Kidney epithelial cell (primary cell): ENCODE measurements around the gene SEMA5A. TPM values are rescaled to one million over a fixed set of nuclear protein-coding genes. Genes with fewer than 3 reads are reported as not detected.

Source experiments
- DNase-seq: peaks from one replicate; pipeline ENCODE4 v3.0.0-alpha.2; 2010; ENCODE audit warnings: low read depth
- H3K27me3 ChIP-seq: 2 replicates; pipeline ENCODE4 v1.6.0; 2011; ENCODE audit warnings: low read length; ENCODE audit not compliant: control insufficient read depth, insufficient read depth
- H3K36me3 ChIP-seq: 2 replicates; pipeline ENCODE4 v1.5.1; 2011; ENCODE audit warnings: low read length; ENCODE audit not compliant: control insufficient read depth, insufficient read depth
- H3K4me3 ChIP-seq: 2 replicates; pipeline ENCODE4 v1.5.1; 2011; ENCODE audit warnings: low read depth, mild to moderate bottlenecking, control low read depth, low read length
- total RNA-seq: library from RNA; depleted of rRNA; stranded (reverse); fragments of >200 nt; gene quantifications from 2 replicates; pipeline ENCODE4 v1.2.3, GENCODE V29; 2015
- TF ChIP-seq, protein P1 (sequence below): IDR thresholded peaks from 2 replicates; pipeline ENCODE4 v1.5.1; 2011; ENCODE audit warnings: mild to moderate bottlenecking, moderate library complexity, low read length, control low read depth, inconsistent platforms; ENCODE audit not compliant: insufficient read depth, poor library complexity, severe bottlenecking

SEMA5A gene
- total RNA-seq, 1 donor from 2014 or later, result 4.7 TPM

DNA sequence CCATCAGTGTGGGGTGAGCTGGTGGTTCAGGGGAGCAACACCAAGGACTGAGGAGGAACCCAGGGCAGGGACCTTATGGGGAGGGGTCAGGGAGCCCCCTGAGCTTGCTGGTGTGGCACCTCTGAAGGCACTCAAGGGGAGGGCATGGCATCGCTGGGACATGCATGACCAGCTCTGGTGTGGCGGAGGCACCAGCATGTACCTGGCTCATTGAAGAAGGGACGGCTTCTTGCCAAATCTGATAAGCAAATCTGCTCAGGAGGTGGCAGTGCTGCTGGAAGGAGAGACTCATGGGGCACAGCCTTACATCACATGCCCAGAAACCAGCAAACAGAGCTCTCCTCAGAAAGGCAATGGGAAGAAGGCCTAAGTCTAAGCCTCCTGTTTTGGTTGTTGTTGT, 421.8 kb downstream of the SEMA5A start:
- Histone ChIP-seq H3K36me3 (no peaks in the 10 kb centered on the region), H3K27me3 (no peaks in the 10 kb centered on the region), H3K4me3 (no peak overlapping the region)
- DNase-seq, result no peak
- TF ChIP-seq, protein P1, sequence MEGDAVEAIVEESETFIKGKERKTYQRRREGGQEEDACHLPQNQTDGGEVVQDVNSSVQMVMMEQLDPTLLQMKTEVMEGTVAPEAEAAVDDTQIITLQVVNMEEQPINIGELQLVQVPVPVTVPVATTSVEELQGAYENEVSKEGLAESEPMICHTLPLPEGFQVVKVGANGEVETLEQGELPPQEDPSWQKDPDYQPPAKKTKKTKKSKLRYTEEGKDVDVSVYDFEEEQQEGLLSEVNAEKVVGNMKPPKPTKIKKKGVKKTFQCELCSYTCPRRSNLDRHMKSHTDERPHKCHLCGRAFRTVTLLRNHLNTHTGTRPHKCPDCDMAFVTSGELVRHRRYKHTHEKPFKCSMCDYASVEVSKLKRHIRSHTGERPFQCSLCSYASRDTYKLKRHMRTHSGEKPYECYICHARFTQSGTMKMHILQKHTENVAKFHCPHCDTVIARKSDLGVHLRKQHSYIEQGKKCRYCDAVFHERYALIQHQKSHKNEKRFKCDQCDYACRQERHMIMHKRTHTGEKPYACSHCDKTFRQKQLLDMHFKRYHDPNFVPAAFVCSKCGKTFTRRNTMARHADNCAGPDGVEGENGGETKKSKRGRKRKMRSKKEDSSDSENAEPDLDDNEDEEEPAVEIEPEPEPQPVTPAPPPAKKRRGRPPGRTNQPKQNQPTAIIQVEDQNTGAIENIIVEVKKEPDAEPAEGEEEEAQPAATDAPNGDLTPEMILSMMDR, result no peak

DNA sequence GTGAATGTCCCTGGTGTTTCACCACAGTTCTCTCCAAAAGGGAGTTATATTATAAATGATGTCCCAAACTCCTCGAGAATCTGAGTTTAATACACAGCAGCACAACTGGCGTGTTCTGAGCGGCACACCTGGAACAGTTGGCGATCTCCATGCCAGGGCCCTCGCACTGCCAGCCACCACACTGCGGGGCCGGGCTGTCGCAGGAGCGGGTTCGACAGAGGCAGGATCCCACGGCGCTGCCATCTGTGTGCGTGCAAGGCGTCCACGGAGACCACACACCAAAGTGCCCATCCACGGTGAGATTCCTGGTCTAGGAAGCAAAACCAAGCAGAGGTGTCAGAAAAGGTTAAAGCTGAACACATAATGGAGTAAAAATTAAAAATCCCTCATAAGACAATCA, 423.3 kb downstream of the SEMA5A start:
- TF ChIP-seq, protein P1, result no peak
- no peak overlapping the region for H3K4me3 ChIP-seq
- no peaks in the 10 kb centered on the region for H3K36me3 ChIP-seq
- DNase-seq, result no peak
- no peaks in the 10 kb centered on the region for H3K27me3 ChIP-seq

DNA sequence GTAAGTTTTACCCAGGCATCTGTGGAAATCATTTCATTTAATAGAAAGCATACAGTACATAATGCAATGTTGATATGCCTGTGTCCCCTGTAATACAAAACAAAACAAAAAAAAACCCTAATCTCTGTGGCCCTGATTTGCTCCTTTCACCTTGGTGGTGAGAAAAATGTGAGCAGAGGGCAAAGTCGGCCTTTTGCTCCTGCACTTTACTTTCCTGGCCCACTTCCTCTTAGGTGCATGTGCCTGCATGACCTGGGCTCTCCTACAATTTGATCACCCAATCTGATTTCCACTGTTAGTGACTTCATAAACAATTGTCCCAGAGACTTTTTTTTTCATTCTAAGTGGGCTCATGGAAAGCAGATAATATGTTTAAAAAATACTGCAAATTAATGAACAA, 424.3 kb downstream of the SEMA5A start:
- DNase-seq, result no peak
- no peaks in the 10 kb centered on the region for H3K27me3 ChIP-seq
- H3K36me3 ChIP-seq, result no peaks in the 10 kb centered on the region
- H3K4me3 ChIP-seq, result no peak overlapping the region
- TF ChIP-seq, protein P1, result no peak

DNA sequence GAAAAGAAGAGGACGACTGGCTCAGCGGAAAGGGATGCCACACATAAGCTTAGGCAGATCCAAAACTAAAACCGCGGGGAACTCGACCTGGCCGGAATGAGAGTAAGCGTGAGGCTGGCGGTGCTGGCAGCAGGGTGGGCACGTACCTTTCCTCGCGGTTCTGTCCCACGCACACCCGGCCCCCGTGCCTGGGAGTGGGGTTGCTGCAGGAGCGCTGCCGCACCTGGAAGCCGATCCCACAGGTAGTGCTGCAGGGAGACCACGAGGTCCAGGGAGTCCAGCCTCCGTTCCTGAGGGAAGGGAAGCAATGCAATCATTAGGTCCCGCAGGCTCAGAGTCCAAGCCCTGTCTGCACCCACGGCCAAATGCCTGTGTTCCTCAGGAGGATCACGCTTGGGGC, 427.0 kb downstream of the SEMA5A start:
- no peaks in the 10 kb centered on the region for H3K36me3 ChIP-seq
- TF ChIP-seq, protein P1, result no peak

DNA sequence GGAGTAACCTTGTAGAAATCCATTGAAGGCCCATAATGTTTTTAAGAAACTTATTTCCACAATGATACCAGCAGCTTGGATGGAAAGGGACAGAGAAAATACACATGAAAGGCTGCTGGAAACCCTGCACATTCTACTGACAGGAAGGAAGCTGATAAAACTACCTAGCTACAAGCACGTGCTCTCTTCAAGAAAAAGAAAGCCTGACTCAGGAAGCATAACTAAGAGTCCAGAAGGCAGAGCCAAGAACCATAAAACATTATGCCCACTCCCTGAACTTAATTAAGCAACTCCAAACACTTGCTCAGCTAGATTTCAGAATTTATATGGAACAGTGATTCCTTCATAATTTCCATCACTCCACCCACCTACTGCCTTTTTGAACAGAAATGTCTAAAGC, 430.8 kb downstream of the SEMA5A start:
- DNase-seq, result no peak
- Histone ChIP-seq H3K4me3 (no peak overlapping the region), H3K27me3 (no peaks in the 10 kb centered on the region), H3K36me3 (no peaks in the 10 kb centered on the region)
- TF ChIP-seq, protein P1, result no peak

More for the DNA sequence above, 427.0 kb downstream of the SEMA5A start:
- no peaks in the 10 kb centered on the region for H3K27me3 ChIP-seq
- DNase-seq, result no peak
- H3K4me3 ChIP-seq, result no peak overlapping the region

DNA sequence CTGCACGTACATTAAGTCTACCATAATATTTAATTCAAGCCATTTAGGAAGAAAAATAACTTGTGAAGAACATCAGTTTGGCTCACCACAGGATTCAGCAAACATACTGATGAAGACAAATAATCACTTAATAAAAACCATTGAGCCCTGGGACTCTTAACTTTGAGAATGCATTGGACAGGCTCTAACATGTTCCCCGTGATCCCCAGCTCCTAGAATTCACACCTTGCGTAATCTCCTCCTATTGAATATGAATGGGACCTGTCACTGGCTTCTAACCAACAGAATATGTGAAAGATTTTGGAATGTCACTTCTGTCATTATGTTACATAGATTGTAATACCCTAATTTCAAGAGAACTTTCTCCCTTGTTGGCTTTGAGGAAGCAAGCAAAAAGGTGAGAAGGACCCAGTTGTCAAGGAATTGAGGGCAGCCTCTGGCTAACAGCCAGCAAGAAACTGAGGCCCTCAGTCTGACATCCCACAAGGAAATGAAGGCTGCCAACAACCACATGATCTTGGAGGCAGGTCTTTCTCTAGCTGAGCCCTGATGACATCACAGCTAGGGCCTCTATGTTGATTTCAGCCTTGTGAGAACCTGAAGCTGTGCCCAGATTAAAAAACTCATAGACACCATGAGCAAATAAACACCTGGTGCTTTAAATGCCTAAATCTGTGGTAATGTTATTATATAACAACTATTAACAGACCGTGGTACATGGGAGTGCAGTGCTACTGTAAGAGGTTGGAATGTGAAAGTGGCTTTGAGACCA, 433.2 kb downstream of the SEMA5A start:
- no peaks in the 10 kb centered on the region for H3K27me3 ChIP-seq
- no peak for DNase-seq
- peaks cover 1% of the 10 kb centered on the region for H3K36me3 ChIP-seq
- TF ChIP-seq, protein P1, result no peak
- H3K4me3 ChIP-seq, result no peak overlapping the region
